Measurements from ENCODE around the gene EGFL8.
A peak's percentile ranks its signal among the peaks of the same experiment; 100 is the strongest.

The EGFL8 gene

DNA sequence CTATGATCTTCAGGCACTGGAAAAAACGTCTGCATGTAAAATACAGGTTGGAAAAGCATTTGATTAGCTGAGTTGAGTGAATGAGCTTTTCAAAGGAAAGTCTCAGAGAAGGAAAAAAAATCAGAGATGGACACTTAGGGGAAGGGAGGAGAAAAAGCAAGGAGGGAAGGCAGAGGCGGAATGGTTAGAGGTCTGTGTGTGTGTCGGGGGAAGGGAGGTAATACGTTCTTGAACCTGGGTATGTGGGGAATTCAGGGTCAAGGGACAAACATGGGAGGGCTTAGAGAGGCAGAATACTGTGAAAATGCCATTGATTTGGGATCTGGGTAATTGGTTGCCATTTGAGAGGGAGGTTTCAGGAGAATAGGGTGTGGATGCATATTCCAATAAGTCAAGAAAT, 17.7 kb upstream of the EGFL8 start:
- DNase-seq (ENCODE audit: low read depth in 2 of 2), result no peak

DNA sequence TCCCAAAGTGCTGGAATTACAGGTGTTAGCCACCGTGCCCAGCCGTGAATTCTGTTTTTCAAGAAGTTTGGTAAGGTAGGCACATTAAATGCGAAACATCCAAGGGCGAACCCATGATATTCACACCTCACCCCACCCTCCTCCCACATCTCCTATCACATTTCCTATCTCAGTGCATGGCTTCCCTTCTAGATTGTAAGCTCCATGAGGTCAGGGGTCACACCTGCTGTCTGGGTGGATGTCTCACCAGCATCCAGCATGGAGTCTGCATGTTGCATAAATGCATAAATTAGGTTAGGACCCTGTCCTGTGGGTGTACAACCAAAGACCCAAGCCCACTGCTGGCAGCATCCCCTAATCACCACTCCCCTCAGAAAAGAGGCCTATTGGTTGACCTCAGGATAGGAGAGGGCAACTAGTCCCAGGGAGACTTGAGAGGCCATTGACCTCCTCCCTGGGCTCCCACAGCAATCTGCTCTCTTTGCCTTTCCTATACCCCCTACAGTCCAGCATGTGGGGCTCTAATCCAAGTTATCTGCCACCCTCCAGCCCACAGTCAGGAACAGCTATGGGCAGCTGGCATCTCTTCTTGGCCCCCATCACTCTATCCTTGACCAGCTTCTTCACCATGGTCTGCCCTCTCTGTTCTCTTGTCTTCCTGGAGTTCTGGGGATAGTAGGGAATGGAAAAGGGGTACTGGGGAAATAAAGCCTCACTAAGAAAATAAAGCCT, 16.8 kb upstream of the EGFL8 start:
- DNase-seq (ENCODE audit: low read depth in 2 of 2), result no peak

DNA sequence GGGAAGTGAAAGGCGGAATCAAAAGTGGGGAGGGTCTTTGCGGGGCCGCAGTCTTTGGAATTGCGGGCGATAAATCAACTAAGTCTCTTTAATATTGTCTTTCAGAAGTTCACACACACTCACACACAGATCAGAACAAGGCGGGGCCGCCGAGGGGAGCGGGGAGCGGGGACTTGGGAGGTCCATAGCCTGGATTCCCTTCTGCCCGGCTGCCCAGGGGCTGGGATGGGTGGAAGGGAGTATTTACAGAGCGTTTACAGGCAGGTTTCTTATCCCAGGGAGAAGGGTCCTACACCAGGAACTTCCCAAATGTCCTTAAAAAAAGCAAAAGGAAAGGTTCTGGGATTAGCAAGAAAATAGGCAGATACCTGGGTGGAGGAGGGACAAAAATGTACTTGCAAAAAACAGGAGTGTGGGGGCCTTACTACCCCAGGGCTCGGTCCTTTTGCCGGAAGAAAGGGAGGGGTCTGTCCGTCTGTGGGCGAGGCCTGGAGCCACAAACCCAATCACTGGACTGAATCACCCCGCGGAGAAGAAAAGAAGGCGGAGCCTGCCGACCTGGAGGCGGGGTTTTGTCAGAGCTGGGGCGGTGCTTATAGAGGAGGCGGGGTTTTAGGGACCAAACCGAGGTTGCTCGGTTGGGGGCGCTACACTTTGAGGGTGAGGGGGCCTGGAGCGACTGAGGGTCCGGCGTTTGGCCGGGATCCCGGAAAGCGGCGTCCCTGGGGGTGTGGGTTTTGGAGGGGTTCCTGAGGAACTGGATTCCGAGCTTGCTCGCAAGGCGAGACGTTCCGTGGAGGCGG, 15.9 kb upstream of the EGFL8 start:
- DNase-seq (ENCODE audit: low read depth in 2 of 2), result no peak

DNA sequence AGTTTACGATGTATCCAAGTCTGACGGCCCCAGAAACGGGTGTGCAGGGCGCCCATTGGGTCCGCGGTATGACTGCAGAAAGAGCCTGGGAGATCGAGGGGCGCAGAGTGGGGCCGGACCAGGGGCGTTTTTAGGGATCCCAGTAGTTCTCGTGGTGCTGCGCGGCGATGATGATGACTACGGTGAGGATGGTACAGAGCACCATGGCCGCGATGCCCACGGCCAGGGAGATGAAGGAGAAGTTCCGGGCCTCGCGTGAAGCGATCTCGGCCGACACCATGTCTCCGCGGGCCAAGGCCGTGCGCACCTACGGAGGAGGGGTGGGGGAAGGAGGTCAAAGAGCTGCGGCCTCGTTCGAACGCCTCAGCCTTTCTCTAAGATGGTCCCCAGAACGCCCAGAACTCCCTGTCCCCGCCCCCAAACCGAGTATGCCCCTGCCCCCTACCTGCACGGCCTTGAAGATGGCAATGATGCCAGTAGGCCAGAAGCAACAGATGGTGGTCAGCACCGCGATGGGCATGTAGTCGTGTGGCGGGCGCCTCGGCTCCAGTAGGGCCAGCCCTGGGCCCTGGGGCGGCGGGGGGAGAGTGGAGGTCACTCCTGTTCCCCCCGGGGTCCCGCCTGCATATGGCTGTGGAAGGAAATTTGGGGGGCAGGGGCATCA, 15.2 kb upstream of the EGFL8 start:
- DNase-seq (ENCODE audit: low read depth in 2 of 2), result no peak

DNA sequence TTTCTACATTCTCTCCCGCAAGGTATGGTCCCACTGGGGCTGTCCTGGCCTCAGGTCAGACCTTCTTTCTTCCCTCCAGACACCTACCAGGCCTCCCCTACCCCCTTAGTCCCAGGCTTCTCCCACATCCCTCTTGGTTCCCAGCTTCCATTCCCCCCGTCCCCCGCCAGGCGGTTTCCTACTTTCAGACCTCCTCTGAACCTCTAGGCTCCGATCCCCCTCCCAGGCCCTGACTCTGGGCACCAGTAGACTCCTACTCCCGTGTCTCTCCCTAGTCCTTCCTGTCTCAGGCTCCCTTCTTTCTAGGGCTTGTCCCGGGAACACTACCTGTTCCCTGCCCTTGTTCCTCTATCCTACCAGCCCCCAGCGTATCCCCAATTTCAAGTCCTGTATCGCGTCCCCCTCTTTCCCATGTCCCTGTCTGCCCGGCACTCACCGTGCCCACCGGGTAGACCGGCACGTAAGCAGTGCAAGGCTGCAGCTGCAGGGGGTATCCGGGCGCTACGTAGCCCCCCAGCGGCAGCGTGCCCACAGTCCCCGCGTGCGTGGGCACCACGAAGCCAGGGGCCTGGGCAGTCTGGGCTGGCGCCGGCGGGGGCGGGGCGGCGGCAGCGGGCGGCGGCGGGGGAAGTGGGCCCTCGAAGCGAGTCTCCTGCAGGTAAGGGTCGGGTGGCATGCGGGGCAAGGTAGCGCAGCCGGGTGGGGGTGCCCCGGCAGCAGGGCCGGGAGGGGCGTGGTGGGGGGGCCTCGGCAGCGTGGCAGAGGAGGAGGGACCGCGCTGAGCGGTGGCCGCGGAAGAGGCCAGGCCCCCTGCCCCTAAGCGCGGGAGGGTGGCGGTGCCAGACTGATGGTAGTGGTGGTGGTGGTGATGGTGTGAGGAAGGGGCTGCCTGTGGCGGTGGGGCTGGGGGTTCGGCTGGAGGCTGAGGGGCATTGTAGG, 14.2 kb upstream of the EGFL8 start:
- DNase-seq (ENCODE audit: low read depth in 2 of 2), result no peak

DNA sequence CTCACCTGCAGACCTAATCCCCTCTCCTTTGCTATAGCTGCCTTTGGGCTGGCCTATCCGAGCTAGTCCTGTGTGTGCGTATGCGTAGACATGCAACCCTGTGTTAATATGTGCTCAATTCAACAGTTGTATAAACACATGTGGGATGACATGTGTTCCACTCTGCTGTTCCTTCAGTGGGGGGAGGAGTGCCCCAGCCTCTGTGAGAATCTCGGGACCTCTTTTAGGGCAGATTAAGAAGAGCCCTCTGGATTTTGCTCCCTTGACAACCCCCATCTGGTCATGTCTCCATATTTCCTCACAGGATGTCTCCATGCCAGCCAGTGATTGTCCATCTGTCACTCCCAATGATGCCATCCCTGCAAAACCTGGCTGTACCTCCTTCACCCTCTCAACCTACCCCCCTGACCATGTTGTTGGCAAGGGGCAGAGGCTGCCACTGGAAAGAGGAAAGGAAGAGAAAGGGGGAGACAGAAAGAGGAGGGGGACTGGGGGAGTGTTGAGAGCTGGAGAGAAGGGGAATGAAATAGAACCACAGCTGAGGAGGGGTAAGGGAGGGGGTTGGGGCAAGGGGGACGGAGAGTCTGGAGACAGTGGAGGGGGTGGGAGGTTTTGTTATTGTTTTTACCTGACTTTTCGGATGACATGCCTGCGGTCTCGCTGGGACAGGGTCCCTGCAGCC, 13.1 kb upstream of the EGFL8 start:
- no peak for DNase-seq (ENCODE audit: low read depth in 2 of 2)

DNA sequence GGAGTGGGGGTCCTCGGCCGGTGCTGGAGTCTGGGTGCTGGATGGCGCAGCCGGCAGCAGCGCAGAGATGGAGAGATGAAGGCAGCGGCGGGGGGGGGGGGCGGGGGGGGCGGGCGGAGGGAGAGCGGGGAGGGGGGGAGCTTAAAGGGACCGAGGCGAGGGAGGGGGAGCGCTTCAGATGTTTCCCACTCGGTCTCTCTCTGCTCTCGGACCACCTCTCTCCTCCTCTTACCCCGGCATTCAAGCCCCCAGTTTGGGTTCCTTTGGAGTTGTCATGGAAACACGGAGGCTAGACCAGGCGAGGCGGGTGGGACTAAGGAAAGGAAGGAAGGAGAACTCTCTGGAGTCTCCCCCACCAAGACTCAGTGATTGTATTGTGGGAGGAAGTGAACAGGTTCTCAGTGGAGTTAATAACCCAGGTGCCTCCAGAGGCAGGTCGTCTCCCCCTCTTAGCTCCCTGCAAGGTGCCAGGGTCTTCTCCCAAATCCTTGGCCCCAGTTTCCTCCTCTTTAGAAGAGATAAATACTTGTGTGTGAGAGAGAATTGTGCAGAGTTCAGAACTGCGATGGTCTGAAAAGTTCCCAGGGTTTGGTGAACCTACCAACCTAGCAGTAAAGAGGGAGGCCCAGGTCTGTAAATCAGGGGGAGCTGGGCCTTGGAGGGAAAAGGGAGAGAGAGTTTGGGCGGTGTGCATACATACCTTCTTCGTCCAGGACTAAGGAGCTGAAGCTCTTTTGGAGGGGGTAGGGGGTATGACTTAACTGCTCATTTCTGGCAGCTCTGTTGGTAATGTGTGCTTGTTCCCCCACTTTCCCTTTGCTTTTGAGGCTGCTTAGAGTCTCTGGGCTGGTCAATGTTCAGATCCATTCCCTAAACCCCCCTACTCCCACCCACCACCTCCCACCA, 12.3 kb upstream of the EGFL8 start, which contains the start of gene PRRT1:
Gene PRRT1, minus strand, starts transcription at position 77 of the 906 bp plus-strand sequence. CDS start 112 bp downstream, outside the sequence.
- no peak for DNase-seq (ENCODE audit: low read depth in 2 of 2)

DNA sequence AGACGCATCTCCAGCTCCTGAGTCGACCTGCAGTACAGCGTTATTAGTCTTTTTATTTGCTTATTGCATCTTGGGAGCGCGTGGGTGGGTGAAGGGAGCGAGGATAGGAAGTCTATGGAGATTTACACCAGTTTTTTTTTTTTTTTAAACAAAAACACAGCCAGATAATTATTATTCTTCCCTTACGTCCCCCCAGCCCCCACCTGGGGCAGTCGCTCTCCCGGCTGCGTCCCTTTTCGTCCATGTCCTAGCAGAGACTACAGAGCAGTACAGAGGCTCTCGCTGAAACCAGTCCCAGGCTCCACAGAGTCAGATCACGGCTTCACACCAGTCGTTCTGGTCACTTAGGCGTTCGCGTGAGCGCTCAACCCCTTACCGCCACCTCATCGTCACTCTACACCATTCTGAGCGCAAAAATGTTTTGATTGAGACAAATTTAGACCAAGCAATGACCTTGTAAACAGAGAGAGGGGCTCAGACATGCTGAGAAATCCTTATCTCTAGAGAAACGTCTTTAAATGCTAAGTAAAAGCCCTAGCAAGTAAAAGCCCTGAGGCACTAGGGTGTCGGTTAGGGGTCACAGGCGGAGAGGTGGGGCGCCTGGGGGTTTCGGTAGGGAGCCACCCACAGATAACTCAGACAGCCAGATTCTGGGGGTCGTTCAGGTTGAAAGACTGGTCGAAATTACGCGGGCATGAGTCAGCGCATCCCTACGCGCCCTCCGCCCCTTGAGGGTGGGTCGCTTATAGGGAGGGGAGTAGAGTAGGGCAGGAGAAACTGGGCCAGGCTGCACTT, 11.4 kb upstream of the EGFL8 start:
- DNase-seq (ENCODE audit: low read depth in 2 of 2), result no peak

DNA sequence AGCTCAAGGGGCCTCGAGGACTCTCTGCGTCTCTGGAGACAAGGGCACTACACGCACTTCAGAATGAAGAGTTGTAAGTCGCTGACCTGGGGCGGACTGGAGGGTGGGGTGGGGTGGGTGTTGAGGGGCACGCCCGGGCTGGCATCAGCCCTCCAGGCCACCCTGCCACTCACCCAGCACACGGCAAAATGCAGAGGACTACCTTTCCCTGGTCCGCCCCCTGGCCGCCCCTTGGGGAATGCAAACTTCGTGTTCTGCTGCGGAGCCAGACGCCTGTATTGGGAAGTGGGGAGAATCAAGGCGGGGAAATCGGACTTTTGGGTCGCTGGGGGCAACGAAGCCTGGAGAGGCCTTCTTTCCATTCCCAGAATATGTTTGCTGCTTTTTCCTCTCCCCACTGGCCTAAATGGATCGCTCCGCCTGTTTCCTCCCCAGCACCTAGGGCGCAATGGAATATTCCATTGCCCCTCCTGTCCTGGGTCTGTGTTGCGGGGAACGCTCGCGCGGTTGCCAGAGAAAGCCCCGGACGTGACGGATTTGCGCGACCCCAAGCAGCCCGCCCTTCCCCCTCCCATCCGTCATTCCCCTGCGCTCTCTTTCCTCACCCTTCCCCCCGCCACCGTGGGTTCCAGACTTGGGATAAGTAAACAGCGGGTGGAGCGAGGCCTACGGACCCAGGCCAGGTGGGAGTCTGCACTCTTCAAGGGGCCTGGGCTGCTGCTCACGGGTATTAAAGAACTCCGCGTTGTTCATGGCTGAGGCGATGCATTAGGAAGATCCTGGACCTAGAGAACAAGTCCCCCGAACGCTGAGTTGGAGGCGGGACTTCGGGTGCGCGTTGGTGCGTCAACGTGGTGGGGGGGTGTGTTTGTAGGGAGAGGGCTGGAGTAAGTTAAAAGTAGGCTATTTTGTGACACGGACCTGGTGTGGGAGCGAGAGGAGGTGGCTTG, 10.6 kb upstream of the EGFL8 start, which contains the start of gene PPT2:
Gene PPT2, plus strand, starts transcription at position 578 of the 950 bp plus-strand sequence. CDS start 454 bp downstream, outside the sequence.
- peak; percentile 84 to 86 for DNase-seq (ENCODE audit: low read depth in 2 of 2)

DNA sequence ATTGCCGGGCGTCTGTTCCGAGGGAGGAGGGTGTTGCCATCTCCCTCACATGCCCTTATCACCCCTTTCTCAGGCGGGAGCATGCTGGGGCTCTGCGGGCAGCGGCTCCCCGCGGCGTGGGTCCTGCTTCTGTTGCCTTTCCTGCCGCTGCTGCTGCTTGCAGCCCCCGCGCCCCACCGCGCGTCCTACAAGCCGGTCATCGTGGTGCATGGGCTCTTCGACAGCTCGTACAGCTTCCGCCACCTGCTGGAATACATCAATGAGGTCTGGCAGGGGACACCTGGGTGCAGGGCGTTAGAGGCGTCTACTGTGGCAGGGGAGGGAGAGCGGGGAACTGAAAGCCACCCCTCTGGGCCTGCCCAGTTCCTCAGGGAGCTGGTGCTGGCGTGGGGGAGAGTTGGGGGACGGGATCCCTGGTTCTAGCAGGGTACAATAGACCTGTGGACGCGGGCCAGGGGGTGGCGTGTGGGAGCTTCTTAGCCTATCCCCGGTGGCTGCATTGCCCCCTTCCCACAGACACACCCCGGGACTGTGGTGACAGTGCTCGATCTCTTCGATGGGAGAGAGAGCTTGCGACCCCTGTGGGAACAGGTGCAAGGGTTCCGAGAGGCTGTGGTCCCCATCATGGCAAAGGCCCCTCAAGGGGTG, 9.8 kb upstream of the EGFL8 start:
- no peak for DNase-seq (ENCODE audit: low read depth in 2 of 2)

DNA sequence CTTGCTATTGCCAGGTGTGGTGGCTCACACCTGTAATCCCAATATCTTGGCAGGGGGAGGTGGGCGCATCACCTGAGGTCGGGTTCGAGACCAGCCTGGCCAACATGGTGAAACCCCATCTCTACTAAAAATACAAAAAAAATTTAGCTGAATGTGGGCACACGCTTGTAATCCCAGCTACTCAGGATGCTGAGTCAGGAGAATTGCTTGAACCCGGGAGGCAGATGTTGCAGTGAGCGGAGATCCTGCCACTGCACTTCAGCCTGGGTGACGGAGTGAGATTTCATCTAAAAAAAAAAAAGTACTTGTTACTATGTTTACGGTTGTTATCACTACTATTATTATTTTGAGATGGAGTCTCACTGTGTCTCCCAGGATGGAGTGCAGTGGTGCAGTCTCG, 7.5 kb upstream of the EGFL8 start:
- DNase-seq (ENCODE audit: low read depth in 2 of 2), result no peak

DNA sequence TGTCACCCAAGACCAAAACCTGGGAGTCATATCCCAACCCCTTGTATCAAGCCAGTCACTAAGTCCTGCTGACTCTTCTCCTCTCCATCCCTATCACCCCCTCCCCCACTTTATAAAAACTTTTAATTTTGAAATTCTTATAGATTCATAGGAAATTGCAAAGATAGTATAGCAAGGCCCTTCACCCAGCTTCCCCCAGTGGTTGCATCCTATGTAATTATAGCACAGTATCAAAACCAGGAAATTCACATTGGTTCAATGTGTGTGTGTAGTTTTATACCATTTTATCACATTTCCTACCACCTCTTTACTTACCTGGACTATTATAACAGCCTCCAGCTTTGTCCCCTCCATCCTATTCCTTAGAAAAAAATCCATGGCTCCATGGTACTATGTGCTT, 6.3 kb upstream of the EGFL8 start:
- no peak for DNase-seq (ENCODE audit: low read depth in 2 of 2)

DNA sequence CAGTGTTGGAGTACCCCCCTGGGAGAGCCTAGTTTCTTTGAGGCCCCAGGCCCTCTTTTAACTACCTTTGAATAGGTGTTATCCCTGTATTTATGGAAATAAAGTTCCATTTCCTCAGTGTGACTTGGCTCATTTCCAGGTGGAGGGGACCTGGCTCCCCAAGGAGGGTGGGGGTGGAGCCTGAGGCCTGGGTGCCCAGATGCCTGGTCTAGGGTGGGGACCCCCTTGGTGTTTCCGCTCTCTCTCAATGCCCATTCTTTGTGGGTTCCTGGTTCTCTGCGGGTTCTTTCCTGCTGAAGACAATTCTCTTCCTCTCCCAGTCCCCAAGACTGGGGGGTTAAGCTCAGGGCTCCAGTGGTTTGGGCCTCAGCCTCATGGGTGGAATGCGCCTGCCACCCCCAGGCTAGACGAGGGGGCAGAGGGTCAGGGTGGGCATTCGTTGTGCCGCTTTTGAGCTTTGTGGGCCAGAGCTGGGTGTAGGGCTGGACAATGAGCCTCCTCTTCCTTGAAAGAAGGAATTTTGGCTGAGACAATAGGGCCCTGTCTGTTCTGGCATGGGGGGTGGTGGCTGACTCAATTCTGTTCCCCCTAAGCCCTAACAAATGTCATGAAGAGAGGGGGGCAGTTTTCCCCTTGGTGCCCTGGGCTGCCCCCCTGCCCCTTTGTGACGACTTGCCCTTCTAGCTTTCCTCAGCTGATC, 686 bp upstream of the EGFL8 start:
- DNase-seq (ENCODE audit: low read depth in 2 of 2), result no peak

DNA sequence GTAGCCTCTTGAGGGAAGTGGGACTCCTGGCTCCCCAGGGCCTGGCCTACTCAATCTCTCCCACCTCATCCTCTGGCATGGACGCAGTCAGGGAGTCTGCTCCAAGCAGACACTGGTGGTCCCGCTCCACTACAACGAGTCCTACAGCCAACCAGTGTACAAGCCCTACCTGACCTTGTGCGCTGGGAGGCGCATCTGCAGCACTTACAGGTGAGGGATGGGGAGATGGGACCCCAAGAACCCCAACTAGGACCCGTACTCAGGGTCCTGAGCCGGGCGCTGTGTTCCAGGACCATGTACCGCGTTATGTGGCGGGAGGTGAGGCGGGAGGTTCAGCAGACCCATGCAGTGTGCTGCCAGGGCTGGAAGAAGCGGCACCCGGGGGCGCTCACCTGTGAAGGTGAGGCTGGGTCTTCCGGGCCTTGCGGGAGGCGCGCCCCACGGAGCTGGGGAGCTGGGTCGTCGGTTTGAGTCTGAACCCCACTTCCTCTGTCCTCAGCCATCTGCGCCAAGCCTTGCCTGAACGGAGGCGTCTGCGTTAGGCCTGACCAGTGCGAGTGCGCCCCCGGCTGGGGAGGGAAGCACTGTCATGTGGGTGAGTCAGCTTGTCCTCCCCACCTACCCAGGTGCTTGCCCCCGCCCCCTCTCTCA, 2.1 kb downstream of the EGFL8 start:
- no peak for DNase-seq (ENCODE audit: low read depth in 2 of 2)

DNA sequence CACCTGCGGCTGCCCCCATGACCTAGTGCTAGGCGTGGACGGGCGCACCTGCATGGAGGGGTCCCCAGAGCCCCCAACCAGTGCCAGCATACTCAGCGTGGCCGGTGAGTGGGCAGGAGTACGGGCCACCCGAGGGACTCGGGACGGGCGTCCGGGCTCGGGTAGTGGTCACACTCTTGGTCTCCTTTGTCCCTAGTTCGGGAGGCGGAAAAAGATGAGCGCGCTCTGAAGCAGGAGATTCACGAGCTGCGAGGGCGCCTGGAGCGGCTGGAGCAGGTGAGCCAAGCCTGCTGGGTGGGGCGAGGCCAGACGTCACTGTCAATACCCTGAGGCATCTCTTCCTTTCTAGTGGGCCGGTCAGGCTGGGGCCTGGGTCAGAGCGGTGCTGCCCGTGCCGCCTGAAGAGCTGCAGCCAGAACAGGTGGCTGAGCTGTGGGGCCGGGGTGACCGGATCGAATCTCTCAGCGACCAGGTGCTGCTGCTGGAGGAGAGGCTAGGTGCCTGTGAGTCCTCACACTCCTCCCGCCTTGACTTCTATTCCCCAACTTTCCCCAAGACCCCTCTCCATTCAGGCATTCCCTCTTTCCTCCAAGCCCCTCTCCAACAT, 2.9 kb downstream of the EGFL8 start:
- no peak for DNase-seq (ENCODE audit: low read depth in 2 of 2)
